CD4-positive, CD25-positive, alpha-beta regulatory T cell (primary cell): ENCODE measurements around the gene NFKBIL1. TPM values are rescaled to one million over a fixed set of nuclear protein-coding genes. Genes with fewer than 3 reads are reported as not detected.
A peak's percentile ranks its signal among the peaks of the same experiment; 100 is the strongest.
"Not testable (repeated sequence)": the region's sequence is repeated elsewhere in the genome, so short reads cannot be mapped to it uniquely, and the experiment has no call there.

ENCODE experiments used
- ATAC-seq, 2 donors: fragments of 150-1000 bp; cut with Tn5 transposase; one replicate each; pipeline ENCODE4 v1.10.0; 2021; ENCODE audit warnings: low read depth in 2 of 2, moderate number of reproducible peaks in 2 of 2, moderate library complexity in 1 of 2
- DNase-seq, 3 donors: peaks; one replicate each; pipeline versions ENCODE4 v3.0.0 to v3.0.0-alpha.2; 2012 to 2022; ENCODE audit warnings: mixed read lengths in 1 of 3
- H3K27ac ChIP-seq: one replicate; pipeline ENCODE4 v1.7.0; 2013; ENCODE audit warnings: mild to moderate bottlenecking, low read length; ENCODE audit not compliant: insufficient read depth, poor library complexity, severe bottlenecking
- H3K27me3 ChIP-seq: one replicate; pipeline ENCODE4 v1.7.0; 2013; ENCODE audit warnings: low read length; ENCODE audit not compliant: control insufficient read depth, insufficient read depth
- H3K36me3 ChIP-seq: one replicate; pipeline ENCODE4 v1.7.0; 2013; ENCODE audit warnings: mild to moderate bottlenecking, low read length, moderate library complexity; ENCODE audit not compliant: control insufficient read depth, insufficient read depth
- H3K4me1 ChIP-seq: 2 replicates; pipeline ENCODE4 v1.7.0; 2013; ENCODE audit warnings: mild to moderate bottlenecking, low read length; ENCODE audit not compliant: insufficient read depth, control insufficient read depth, poor library complexity, severe bottlenecking
- H3K4me3 ChIP-seq: one replicate; pipeline ENCODE4 v1.7.0; 2013; ENCODE audit warnings: low read depth, mild to moderate bottlenecking, low read length, moderate library complexity
- H3K9me3 ChIP-seq, 2 experiments: 1 replicate in 1 of 2; 2 replicates in 1 of 2; pipeline ENCODE4 v1.7.0; 2013; ENCODE audit warnings: low read length in 2 of 2, mild to moderate bottlenecking in 1 of 2, moderate library complexity in 1 of 2; ENCODE audit not compliant: control insufficient read depth in 2 of 2
- H3K27ac Mint-ChIP-seq, 3 donors: one replicate each; pipeline ENCODE4 v1.8.0; 2020 to 2022; ENCODE audit warnings: mild to moderate bottlenecking in 3 of 3, mixed read lengths in 3 of 3, moderate library complexity in 2 of 3
- H3K27me3 Mint-ChIP-seq: one replicate; pipeline ENCODE4 v1.8.0; 2022; ENCODE audit warnings: mild to moderate bottlenecking, mixed read lengths
- H3K36me3 Mint-ChIP-seq: one replicate; pipeline ENCODE4 v1.8.0; 2020; ENCODE audit warnings: mixed read lengths
- H3K4me1 Mint-ChIP-seq, 4 donors: one replicate each; pipeline ENCODE4 v1.8.0; 2020 to 2022; ENCODE audit warnings: mixed read lengths in 4 of 4, mild to moderate bottlenecking in 1 of 4
- H3K4me3 Mint-ChIP-seq, 4 donors: one replicate each; pipeline ENCODE4 v1.8.0; 2020 to 2022; ENCODE audit warnings: mild to moderate bottlenecking in 4 of 4, mixed read lengths in 4 of 4, moderate library complexity in 3 of 4
- H3K9me3 Mint-ChIP-seq, 7 donors: one replicate each; pipeline ENCODE4 v1.8.0; 2020 to 2022; ENCODE audit warnings: mixed read lengths in 7 of 7, mild to moderate bottlenecking in 3 of 7, moderate library complexity in 2 of 7
- polyA plus RNA-seq, 4 donors: library from polyadenylated mRNA; unstranded; fragments of 300-500 nt; fragmentation: Illumina TruSeq; gene quantifications; one replicate each; pipeline ENCODE4 v1.2.3, GENCODE V29; 2021
- total RNA-seq: library from RNA; stranded (reverse); gene quantifications from one replicate; pipeline ENCODE4 v1.2.3, GENCODE V29; 2022

The NFKBIL1 gene
- total and polyA plus RNA-seq, 5 donors from 2014 or later, result 4.6 to 9.4 (median 6.4) TPM

GRCh38 chr6:31546339-31546957 is 960 bp upstream of the NFKBIL1 start, which contains the start of gene ATP6V1G2:
ATP6V1G2 (minus strand) TSS chr6:31546608; CDS start chr6:31546559, 49 bp downstream.
- H3K36me3 ChIP-seq, result no peaks in the 10 kb centered on the region
- peaks cover 29% of the 10 kb centered on the region for H3K4me1 ChIP-seq
- no peaks in the 10 kb centered on the region for H3K9me3 ChIP-seq
- Mint-ChIP-seq H3K4me1 (peaks cover 4 to 55% (median 38%) of the 10 kb centered on the region in 4 donors), H3K36me3 (peaks cover 4% of the 10 kb centered on the region), H3K4me3 (peak within 1 kb of the TSS; percentile 84 to 98 (median 94)), H3K27me3 (peaks cover 5% of the 10 kb centered on the region), H3K9me3 (no peaks in the 10 kb centered on the region), H3K27ac (peak within 1 kb of the TSS; percentile 72 to 96 (median 96))
- H3K27ac ChIP-seq, result peak within 1 kb of the TSS; percentile 93
- H3K27me3 ChIP-seq, result no peaks in the 10 kb centered on the region
- peak within 1 kb of the TSS; percentile 95 for H3K4me3 ChIP-seq
- ATAC-seq (peak; percentile 51 to 58), DNase-seq (peak; percentile 75 to 91 (median 78))

DNA sequence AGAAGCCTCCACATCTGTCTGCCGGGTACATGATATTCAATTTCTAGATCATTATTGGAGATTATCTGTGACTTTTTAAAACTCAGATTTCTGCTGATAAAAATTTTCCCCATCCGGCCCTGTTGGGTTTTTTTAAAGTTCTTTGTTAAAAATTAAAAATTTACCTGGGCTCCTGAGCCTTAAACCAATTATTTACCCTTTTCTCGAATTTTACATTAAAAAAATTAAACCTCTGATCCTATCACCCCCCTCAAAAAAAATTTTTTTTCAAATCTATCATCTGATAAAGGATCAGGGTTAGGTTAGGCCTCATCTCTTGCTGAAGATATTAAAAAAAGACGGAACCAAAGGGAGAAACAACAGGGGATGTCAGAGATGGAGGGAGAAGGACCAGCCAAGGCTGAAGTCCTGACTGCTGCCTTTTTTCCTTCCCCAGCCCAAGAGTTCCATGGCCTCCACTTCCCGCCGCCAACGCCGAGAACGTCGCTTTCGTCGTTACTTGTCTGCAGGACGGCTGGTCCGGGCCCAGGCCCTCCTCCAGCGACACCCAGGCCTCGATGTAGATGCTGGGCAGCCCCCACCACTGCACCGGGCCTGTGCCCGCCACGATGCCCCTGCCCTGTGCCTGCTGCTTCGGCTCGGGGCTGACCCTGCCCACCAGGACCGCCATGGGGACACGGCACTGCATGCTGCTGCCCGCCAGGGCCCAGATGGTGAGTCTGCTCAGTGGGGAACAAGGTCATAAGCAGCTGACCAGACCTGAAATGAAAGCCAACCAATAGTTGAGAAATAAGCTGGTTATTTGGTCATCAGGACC is 527 bp downstream of the NFKBIL1 start:
- peaks cover 4% of the 10 kb centered on the region for H3K36me3 Mint-ChIP-seq
- no peak for DNase-seq
- H3K4me3 ChIP-seq, result peak overlapping the region; percentile 95
- no peaks in the 10 kb centered on the region for H3K27me3 ChIP-seq
- no peak for ATAC-seq
- peak overlapping the region; percentile 93 for H3K27ac ChIP-seq
- peaks cover 21% of the 10 kb centered on the region for H3K4me1 ChIP-seq
- peaks cover 5% of the 10 kb centered on the region for H3K27me3 Mint-ChIP-seq
- no peaks in the 10 kb centered on the region for H3K9me3 ChIP-seq
- H3K4me3 Mint-ChIP-seq, result peak overlapping the region; percentile 84 to 98 (median 94)
- H3K36me3 ChIP-seq, result no peaks in the 10 kb centered on the region
- peak overlapping the region in 2 of 3 donors; percentile 96 for H3K27ac Mint-ChIP-seq
- no peaks in the 10 kb centered on the region for H3K9me3 Mint-ChIP-seq
- H3K4me1 Mint-ChIP-seq, result peaks cover 5 to 52% (median 35%) of the 10 kb centered on the region in 4 donors

- H3K9me3 Mint-ChIP-seq, result no peaks in the 10 kb centered on the region
- no peaks in the 10 kb centered on the region for H3K9me3 ChIP-seq
- H3K27ac Mint-ChIP-seq, result peak overlapping the region in 2 of 3 donors; percentile 96
- no peaks in the 10 kb centered on the region for H3K27me3 ChIP-seq
- peaks cover 19% of the 10 kb centered on the region for H3K4me1 ChIP-seq
- peaks cover 4% of the 10 kb centered on the region for H3K36me3 Mint-ChIP-seq
- peaks cover 5% of the 10 kb centered on the region for H3K27me3 Mint-ChIP-seq
- no peak overlapping the region for H3K4me3 ChIP-seq
- H3K4me1 Mint-ChIP-seq, result peaks cover 5 to 47% (median 30%) of the 10 kb centered on the region in 4 donors
- H3K36me3 ChIP-seq, result no peaks in the 10 kb centered on the region
- no peak for ATAC-seq
- peak overlapping the region in 2 of 4 donors; percentile 19 to 83 for H3K4me3 Mint-ChIP-seq
- DNase-seq, result no peak
- H3K27ac ChIP-seq, result peak overlapping the region; percentile 93
Observed at GRCh38 chr6:31548544-31548873, 1.1 kb downstream of the NFKBIL1 start.

GRCh38 chr6:31551371-31551770 is 4.0 kb downstream of the NFKBIL1 start:
- not testable (repeated sequence) for H3K27me3 Mint-ChIP-seq, H3K27ac ChIP-seq, H3K36me3 Mint-ChIP-seq, H3K36me3 ChIP-seq, ATAC-seq, H3K27me3 ChIP-seq, H3K9me3 ChIP-seq, H3K9me3 Mint-ChIP-seq, H3K4me3 ChIP-seq
- peak overlapping the region in 2 of 3 donors; percentile 72 to 88 for H3K27ac Mint-ChIP-seq
- peaks cover 5 to 53% (median 28%) of the 10 kb centered on the region in 4 donors for H3K4me1 Mint-ChIP-seq
- peak overlapping the region in 2 of 4 donors; percentile 75 for H3K4me3 Mint-ChIP-seq
- DNase-seq, result peak; percentile 53 to 79 (median 67)
- H3K4me1 ChIP-seq, result peaks cover 21% of the 10 kb centered on the region

- Mint-ChIP-seq H3K4me1 (peaks cover 18 to 62% (median 38%) of the 10 kb centered on the region in 4 donors), H3K27ac (peak overlapping the region in 2 of 3 donors; percentile 43 to 46), H3K27me3 (no peaks in the 10 kb centered on the region), H3K4me3 (peak overlapping the region in 1 of 4 donors; percentile 41), H3K9me3 (no peaks in the 10 kb centered on the region), H3K36me3 (peaks cover 7% of the 10 kb centered on the region)
- peaks cover 50% of the 10 kb centered on the region for H3K4me1 ChIP-seq
- H3K9me3 ChIP-seq, result no peaks in the 10 kb centered on the region
- peak in 1 of 3 donors; percentile 51 for DNase-seq
- H3K27me3 ChIP-seq, result no peaks in the 10 kb centered on the region
- ATAC-seq, result no peak
- H3K27ac ChIP-seq, result no peak overlapping the region
- H3K4me3 ChIP-seq, result no peak overlapping the region
- no peaks in the 10 kb centered on the region for H3K36me3 ChIP-seq
Observed at GRCh38 chr6:31556307-31556706, 8.9 kb downstream of the NFKBIL1 start.

DNA sequence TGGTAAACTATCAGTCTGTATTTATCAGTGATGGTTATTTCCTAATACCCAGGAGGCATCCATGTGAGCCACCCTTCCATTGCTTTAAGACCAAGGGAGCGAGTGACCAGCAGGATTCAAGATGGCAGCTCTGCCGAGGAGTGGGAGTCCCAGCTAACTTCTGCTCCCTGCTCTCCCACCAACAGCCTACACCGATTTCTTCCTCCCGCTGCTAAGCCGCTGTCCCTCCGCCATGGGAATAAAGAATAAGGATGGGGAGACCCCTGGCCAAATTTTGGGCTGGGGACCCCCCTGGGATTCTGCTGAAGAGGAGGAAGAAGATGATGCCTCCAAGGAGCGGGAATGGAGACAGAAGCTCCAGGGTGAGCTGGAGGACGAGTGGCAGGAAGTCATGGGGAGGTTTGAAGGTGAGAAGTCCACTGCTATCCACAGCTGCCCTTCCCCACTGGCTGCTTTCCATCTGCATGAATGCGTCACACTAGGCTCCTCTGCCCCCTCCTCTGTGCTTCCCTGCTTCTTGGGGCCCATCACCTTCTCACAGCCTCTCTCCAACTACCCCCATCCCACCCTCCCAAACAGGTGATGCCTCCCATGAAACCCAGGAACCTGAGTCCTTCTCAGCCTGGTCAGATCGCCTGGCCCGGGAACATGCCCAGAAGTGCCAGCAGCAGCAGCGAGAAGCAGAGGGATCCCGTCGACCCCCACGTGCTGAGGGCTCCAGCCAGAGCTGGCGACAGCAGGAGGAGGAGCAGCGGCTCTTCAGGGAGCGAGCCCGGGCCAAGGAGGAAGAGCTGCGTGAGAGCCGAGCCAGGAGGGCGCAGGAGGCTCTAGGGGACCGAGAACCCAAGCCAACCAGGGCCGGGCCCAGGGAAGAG is 10.3 kb downstream of the NFKBIL1 start:
- Histone ChIP-seq H3K4me3 (no peak overlapping the region), H3K4me1 (peaks cover 58% of the 10 kb centered on the region), H3K36me3 (no peaks in the 10 kb centered on the region), H3K9me3 (no peaks in the 10 kb centered on the region), H3K27me3 (no peaks in the 10 kb centered on the region), H3K27ac (peak overlapping the region; percentile 77)
- no peak for ATAC-seq
- Mint-ChIP-seq H3K36me3 (peaks cover 14% of the 10 kb centered on the region), H3K27me3 (no peaks in the 10 kb centered on the region), H3K27ac (peak overlapping the region in 1 of 3 donors; percentile 32), H3K4me3 (peak overlapping the region in 3 of 4 donors; percentile 56 to 88 (median 65)), H3K9me3 (no peaks in the 10 kb centered on the region), H3K4me1 (peaks cover 15 to 65% (median 42%) of the 10 kb centered on the region in 4 donors)
- DNase-seq, result no peak

DNA sequence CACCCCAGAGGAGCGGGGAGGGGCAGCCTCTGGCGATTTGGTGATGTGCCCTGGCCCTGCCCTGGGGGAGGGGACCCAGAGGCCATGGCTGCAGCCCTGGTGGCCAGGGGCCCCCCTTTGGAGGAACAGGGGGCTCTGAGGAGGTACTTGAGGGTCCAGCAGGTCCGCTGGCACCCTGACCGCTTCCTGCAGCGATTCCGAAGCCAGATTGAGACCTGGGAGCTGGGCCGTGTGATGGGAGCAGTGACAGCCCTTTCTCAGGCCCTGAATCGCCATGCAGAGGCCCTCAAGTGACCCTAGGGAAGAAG is 10.9 kb downstream of the NFKBIL1 start:
- peak overlapping the region in 2 of 3 donors; percentile 79 to 96 for H3K27ac Mint-ChIP-seq
- Histone ChIP-seq H3K27me3 (no peaks in the 10 kb centered on the region), H3K9me3 (no peaks in the 10 kb centered on the region), H3K36me3 (no peaks in the 10 kb centered on the region), H3K4me1 (peaks cover 58% of the 10 kb centered on the region), H3K27ac (peak overlapping the region; percentile 77), H3K4me3 (peak overlapping the region; percentile 71)
- H3K9me3 Mint-ChIP-seq, result no peaks in the 10 kb centered on the region
- DNase-seq (no peak), ATAC-seq (no peak)
- peaks cover 15 to 70% (median 42%) of the 10 kb centered on the region in 4 donors for H3K4me1 Mint-ChIP-seq
- peaks cover 19% of the 10 kb centered on the region for H3K36me3 Mint-ChIP-seq
- peak overlapping the region in 2 of 4 donors; percentile 38 to 88 for H3K4me3 Mint-ChIP-seq
- H3K27me3 Mint-ChIP-seq, result no peaks in the 10 kb centered on the region
